Psoas muscle (tissue), 8 donors: ENCODE data around the gene ADAMTS1. TPM values are rescaled to one million over a fixed set of nuclear protein-coding genes. Genes with fewer than 3 reads are reported as not detected.

Experiments
- ATAC-seq, 4 donors: fragments of 200-7000 bp; cut with Tn5 transposase; one replicate each; pipeline ENCODE4 v1.9.1; 2020; ENCODE audit warnings: moderate library complexity in 3 of 4, mild to moderate bottlenecking in 2 of 4
- DNase-seq, 2 donors: peaks; one replicate each; pipeline ENCODE4 v3.0.0-alpha.2; 2020
- H3K27ac ChIP-seq: fragments of 200-600 bp; one replicate; pipeline ENCODE4 v1.8.0; 2022
- H3K27me3 ChIP-seq, 3 donors: fragments of 200-600 bp in 1 of 3; one replicate each; pipeline versions ENCODE4 v1.6.1 to v1.8.0; 2013 to 2022; ENCODE audit warnings: low read length in 2 of 3, mild to moderate bottlenecking in 2 of 3, moderate library complexity in 1 of 3; ENCODE audit not compliant: insufficient read depth in 3 of 3
- H3K36me3 ChIP-seq, 2 donors: fragments of 200-600 bp in 1 of 2; one replicate each; pipeline versions ENCODE4 v1.6.1 to v1.8.0; 2013 to 2022; ENCODE audit warnings: low read depth in 1 of 2, mild to moderate bottlenecking in 1 of 2, moderate library complexity in 1 of 2; ENCODE audit not compliant: insufficient read depth in 1 of 2
- H3K4me1 ChIP-seq: fragments of 200-600 bp; one replicate; pipeline ENCODE4 v1.8.0; 2022
- H3K4me3 ChIP-seq: fragments of 200-600 bp; one replicate; pipeline ENCODE4 v1.8.0; 2022; ENCODE audit warnings: mild to moderate bottlenecking
- H3K9me3 ChIP-seq: fragments of 200-600 bp; one replicate; pipeline ENCODE4 v1.8.0; 2022
- CTCF ChIP-seq: fragments of 200-600 bp; IDR thresholded peaks from one replicate; pipeline ENCODE4 v1.8.0; 2022; ENCODE audit warnings: antibody characterized with exemption
- WGBS, 3 donors: extraction: QIAGEN DNeasy Blood & Tissue Kit; methylation state at CpG; one replicate each; pipeline versions ENCODE4 v1.1.6 to v1.1.7; 2013; 5-methylcytosine and 5-hydroxymethylcytosine counted together
- intact Hi-C, 2 donors: fragments of 100-400 bp; cut with DNase I; formaldehyde crosslinking; loops; one replicate each; pipeline versions ENCODE4 v1.11.0 to v1.14.2; 2022
- polyA plus RNA-seq, 3 donors: library from polyadenylated mRNA; stranded (reverse); fragments of 200-250 nt; gene quantifications; one replicate each; pipeline ENCODE4 v1.2.3, GENCODE V29; 2013
- total RNA-seq, 4 donors: library from RNA; stranded (reverse); fragmentation: NEBNext Ultra II Directional in 2 of 4; extraction: Animal tissue kit (Norgen Biotek cat#: 25700) in 2 of 4; gene quantifications; one replicate each; pipeline versions ENCODE4 v1.2.1 to v1.2.4, GENCODE V29; 2021 to 2023
- donor health status: healthy with polysubstance abuse.
- donor health status: DM: no; HTN: no; CAD: no; lungs with moderate emphysema.
- donor health status: Bipolar disorder and iron deficiency.
- donor health status: healthy.
- donor health status: DM: yes; HTN: yes; CAD: no.
- donor health status: DM: no; HTN: no; CAD: no.
- donor health status: DM: no; HTN: no; CAD: no.
- donor health status: DM: yes; HTN: yes; CAD: no.

ADAMTS1 gene
- total and polyA plus RNA-seq, 7 donors = 12.2 to 70.3 (median 32.0) TPM

- Histone ChIP-seq H3K27ac (peak overlapping the region; percentile 68), H3K9me3 (no peaks in the 10 kb centered on the region), H3K36me3 (no peaks in the 10 kb centered on the region), H3K4me3 (peak overlapping the region; percentile 49), H3K27me3 (no peaks in the 10 kb centered on the region), H3K4me1 (no peaks in the 10 kb centered on the region)
- intact Hi-C loops = no loop called here
- no peak for TF ChIP-seq CTCF
- ATAC-seq (peak in 1 of 4 donors; percentile 8), DNase-seq (no peak)
Measured at GRCh38 chr21:26815197-26815596, 30.0 kb downstream of the ADAMTS1 start.

- Histone ChIP-seq H3K36me3 (no peaks in the 10 kb centered on the region), H3K9me3 (no peaks in the 10 kb centered on the region), H3K27ac (no peak overlapping the region), H3K4me1 (no peaks in the 10 kb centered on the region), H3K4me3 (no peak overlapping the region), H3K27me3 (no peaks in the 10 kb centered on the region)
- DNase-seq (no peak), ATAC-seq (no peak)
- intact Hi-C loops = no loop called here
- 0 to 7% (median 0%) methylated on average over 1 of the region's 1 CpG for WGBS, 3 donors
- TF ChIP-seq CTCF = no peak
Measured at GRCh38 chr21:26814386-26814785, 30.8 kb downstream of the ADAMTS1 start.

GRCh38 chr21:26813426-26813998 is 31.7 kb downstream of the ADAMTS1 start:
- TF ChIP-seq CTCF = no peak
- Histone ChIP-seq H3K36me3 (no peaks in the 10 kb centered on the region), H3K27me3 (no peaks in the 10 kb centered on the region), H3K4me1 (no peaks in the 10 kb centered on the region), H3K9me3 (no peaks in the 10 kb centered on the region), H3K4me3 (no peak overlapping the region), H3K27ac (no peak overlapping the region)
- WGBS, 3 donors = 60 to 73% (median 68%) methylated on average over 8 of the region's 8 CpGs
- ATAC-seq = no peak
- DNase-seq = no peak
- intact Hi-C loops = no loop called here

- no peaks in the 10 kb centered on the region for H3K36me3 ChIP-seq
- H3K27ac ChIP-seq = no peak overlapping the region
- TF ChIP-seq CTCF = no peak
- no peaks in the 10 kb centered on the region for H3K27me3 ChIP-seq
- no peak for DNase-seq
- intact Hi-C loops = no loop called here
- no peak for ATAC-seq
- H3K4me1 ChIP-seq = no peaks in the 10 kb centered on the region
- 85 to 94% (median 93%) methylated on average over 1 of the region's 1 CpG for WGBS, 3 donors
- no peaks in the 10 kb centered on the region for H3K9me3 ChIP-seq
- no peak overlapping the region for H3K4me3 ChIP-seq
Measured at GRCh38 chr21:26812173-26812572, 33.0 kb downstream of the ADAMTS1 start.

GRCh38 chr21:26811482-26811881 is 33.7 kb downstream of the ADAMTS1 start:
- WGBS, 3 donors = 89 to 93% (median 92%) methylated on average over 2 of the region's 2 CpGs
- Histone ChIP-seq H3K27ac (no peak overlapping the region), H3K9me3 (no peaks in the 10 kb centered on the region), H3K36me3 (no peaks in the 10 kb centered on the region), H3K4me1 (no peaks in the 10 kb centered on the region), H3K4me3 (no peak overlapping the region), H3K27me3 (no peaks in the 10 kb centered on the region)
- ATAC-seq = no peak
- intact Hi-C loops = no loop called here
- DNase-seq = no peak
- no peak for TF ChIP-seq CTCF
